SK-N-MC (cell line): ENCODE measurements around the gene THAP3.

Experiments
- EZH2 ChIP-seq: fragments of 200-600 bp; sonication (generic); IDR thresholded peaks from one replicate; pipeline ENCODE4 v1.6.1; 2017; ENCODE audit warnings: antibody characterized with exemption
- FOXP2 ChIP-seq: optimal IDR thresholded peaks from 2 replicates; pipeline ENCODE3; 2011; ENCODE audit warnings: mild to moderate bottlenecking, moderate library complexity; ENCODE audit not compliant: insufficient read depth; ENCODE audit errors: extremely low read length, control extremely low read depth
- POLR2AphosphoS5 ChIP-seq: IDR thresholded peaks from 2 replicates; pipeline ENCODE4 v1.6.1; 2012; ENCODE audit warnings: mild to moderate bottlenecking, low read depth, low read length, borderline replicate concordance

GRCh38 chr1:6603238-6603914 is 21.3 kb upstream of the THAP3 start:
- TF ChIP-seq POLR2AphosphoS5 (no peak; the same call in none of the 2 replicates), EZH2 (no peak), FOXP2 (no peak)
